ENCODE measurements around the gene ACSL1.

ACSL1 gene

GRCh38 chr4:184807797-184808712 is 17.7 kb downstream of the ACSL1 start:
- Histone ChIP-seq H3K9me3 (ENCODE audit: insufficient read depth, low read length) (no peaks in the 10 kb centered on the region), H3K4me1 (ENCODE audit: low read length) (peaks cover 4% of the 10 kb centered on the region; the same call in 1 of the 2 replicates), H4K20me1 (ENCODE audit: insufficient read depth, low read length) (no peaks in the 10 kb centered on the region), H3K27me3 (ENCODE audit: low read depth, low read length) (no peaks in the 10 kb centered on the region), H3K27ac (ENCODE audit: low read length) (no peak overlapping the region), H3K79me2 (ENCODE audit: low read length) (peaks cover 61% of the 10 kb centered on the region), H3K9ac (ENCODE audit: low read length) (no peak overlapping the region), H3K4me3 (ENCODE audit: low read length) (no peak overlapping the region), H3K36me3 (replicated peaks; ENCODE audit: low read depth, low read length) (no peaks in the 10 kb centered on the region), H3K4me2 (ENCODE audit: low read length) (no peak overlapping the region), H2AFZ (ENCODE audit: low read depth, low read length) (no peak overlapping the region)
- TF ChIP-seq CTCF (IDR thresholded peaks at IDR 0.05; ENCODE audit: low read depth, low read length) (no peak), EZH2phosphoT487 (IDR thresholded peaks at IDR 0.05; ENCODE audit: low read depth) (no peak)

DNA sequence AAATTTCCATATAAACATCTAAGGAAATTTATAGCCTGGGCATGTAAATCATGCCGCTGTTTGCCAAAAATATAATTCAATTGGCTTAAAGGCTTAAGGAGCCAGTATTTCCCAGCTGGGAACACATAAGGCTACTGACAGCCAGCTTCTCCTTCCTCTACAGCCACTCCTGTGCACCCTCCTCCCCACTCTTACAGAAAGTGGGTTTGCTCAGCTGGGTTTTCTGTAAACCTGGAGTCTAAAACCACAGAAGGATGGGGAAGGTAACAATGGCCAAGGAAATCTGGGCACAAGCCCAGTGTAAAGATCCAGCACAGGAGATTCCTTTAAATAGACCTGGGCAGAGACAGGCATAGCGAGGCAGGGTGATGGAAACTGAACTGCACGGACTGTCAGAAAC is 18.5 kb downstream of the ACSL1 start:
- peaks cover 4% of the 10 kb centered on the region; the same call in 1 of the 2 replicates for H3K4me1 ChIP-seq (ENCODE audit: low read length)
- no peak for TF ChIP-seq CTCF (IDR thresholded peaks at IDR 0.05; ENCODE audit: low read depth, low read length)
- TF ChIP-seq EZH2phosphoT487 (IDR thresholded peaks at IDR 0.05; ENCODE audit: low read depth) = no peak
- no peaks in the 10 kb centered on the region for H4K20me1 ChIP-seq (ENCODE audit: insufficient read depth, low read length)
- no peak overlapping the region for H3K27ac ChIP-seq (ENCODE audit: low read length)
- no peak overlapping the region for H2AFZ ChIP-seq (ENCODE audit: low read depth, low read length)
- H3K9me3 ChIP-seq (ENCODE audit: insufficient read depth, low read length) = no peaks in the 10 kb centered on the region
- H3K4me3 ChIP-seq (ENCODE audit: low read length) = no peak overlapping the region
- no peaks in the 10 kb centered on the region for H3K27me3 ChIP-seq (ENCODE audit: low read depth, low read length)
- peaks cover 59% of the 10 kb centered on the region for H3K79me2 ChIP-seq (ENCODE audit: low read length)
- no peak overlapping the region for H3K9ac ChIP-seq (ENCODE audit: low read length)
- no peaks in the 10 kb centered on the region for H3K36me3 ChIP-seq (replicated peaks; ENCODE audit: low read depth, low read length)
- no peak overlapping the region for H3K4me2 ChIP-seq (ENCODE audit: low read length)

DNA sequence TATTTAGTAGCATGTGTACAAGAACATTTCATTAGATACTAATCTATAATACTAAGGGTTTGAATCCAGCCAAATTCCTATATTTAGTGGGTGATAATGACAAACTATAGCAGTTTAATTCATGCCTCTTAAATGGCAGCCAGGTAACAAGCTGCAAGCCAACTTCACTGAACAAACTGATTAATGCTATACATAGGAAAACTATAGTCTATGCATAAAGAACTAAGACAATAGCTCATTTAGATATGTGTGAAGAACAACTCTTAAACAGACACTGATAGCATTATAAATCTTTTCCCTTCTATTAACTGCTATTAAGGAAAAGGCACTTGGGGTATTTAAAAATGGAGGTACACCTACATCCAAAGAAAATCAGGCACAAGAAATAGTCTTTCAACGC is 19.1 kb downstream of the ACSL1 start:
- Histone ChIP-seq H3K27ac (ENCODE audit: low read length) (no peak overlapping the region), H3K36me3 (replicated peaks; ENCODE audit: low read depth, low read length) (no peaks in the 10 kb centered on the region), H3K4me1 (ENCODE audit: low read length) (peaks cover 4% of the 10 kb centered on the region; the same call in 1 of the 2 replicates), H3K27me3 (ENCODE audit: low read depth, low read length) (no peaks in the 10 kb centered on the region), H4K20me1 (ENCODE audit: insufficient read depth, low read length) (no peaks in the 10 kb centered on the region), H3K9ac (ENCODE audit: low read length) (no peak overlapping the region), H3K4me3 (ENCODE audit: low read length) (no peak overlapping the region), H3K9me3 (ENCODE audit: insufficient read depth, low read length) (no peaks in the 10 kb centered on the region), H2AFZ (ENCODE audit: low read depth, low read length) (no peak overlapping the region), H3K79me2 (ENCODE audit: low read length) (peaks cover 55% of the 10 kb centered on the region), H3K4me2 (ENCODE audit: low read length) (no peak overlapping the region)
- TF ChIP-seq EZH2phosphoT487 (IDR thresholded peaks at IDR 0.05; ENCODE audit: low read depth) (no peak), CTCF (IDR thresholded peaks at IDR 0.05; ENCODE audit: low read depth, low read length) (no peak)

DNA sequence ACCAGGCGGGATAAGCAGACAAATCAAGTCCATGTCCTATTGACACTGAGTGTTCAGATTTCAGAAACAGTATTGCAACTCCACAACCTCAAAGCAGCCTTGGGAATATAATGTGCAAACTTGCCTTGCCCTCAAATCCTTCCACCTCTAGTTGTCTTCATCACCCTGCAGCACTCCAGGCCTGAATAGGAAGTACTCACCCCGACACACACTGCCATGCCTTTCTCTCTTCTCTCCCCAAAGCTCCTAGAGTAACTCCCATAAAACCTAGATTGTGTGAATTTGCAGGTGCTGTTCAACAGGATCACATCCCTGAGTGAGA is 19.6 kb downstream of the ACSL1 start:
- Histone ChIP-seq H3K4me3 (ENCODE audit: low read length) (no peak overlapping the region), H3K4me1 (ENCODE audit: low read length) (peaks cover 4% of the 10 kb centered on the region; the same call in 1 of the 2 replicates), H3K9ac (ENCODE audit: low read length) (no peak overlapping the region), H3K36me3 (replicated peaks; ENCODE audit: low read depth, low read length) (no peaks in the 10 kb centered on the region), H3K27me3 (ENCODE audit: low read depth, low read length) (no peaks in the 10 kb centered on the region), H3K4me2 (ENCODE audit: low read length) (no peak overlapping the region), H3K9me3 (ENCODE audit: insufficient read depth, low read length) (no peaks in the 10 kb centered on the region), H2AFZ (ENCODE audit: low read depth, low read length) (no peak overlapping the region), H3K79me2 (ENCODE audit: low read length) (peaks cover 52% of the 10 kb centered on the region), H4K20me1 (ENCODE audit: insufficient read depth, low read length) (no peaks in the 10 kb centered on the region), H3K27ac (ENCODE audit: low read length) (no peak overlapping the region)
- no peak for TF ChIP-seq EZH2phosphoT487 (IDR thresholded peaks at IDR 0.05; ENCODE audit: low read depth)
- no peak for TF ChIP-seq CTCF (IDR thresholded peaks at IDR 0.05; ENCODE audit: low read depth, low read length)

Data from OCI-LY3 (cell line).